ENCODE data around the gene GTF3C2.

The GTF3C2 gene

DNA sequence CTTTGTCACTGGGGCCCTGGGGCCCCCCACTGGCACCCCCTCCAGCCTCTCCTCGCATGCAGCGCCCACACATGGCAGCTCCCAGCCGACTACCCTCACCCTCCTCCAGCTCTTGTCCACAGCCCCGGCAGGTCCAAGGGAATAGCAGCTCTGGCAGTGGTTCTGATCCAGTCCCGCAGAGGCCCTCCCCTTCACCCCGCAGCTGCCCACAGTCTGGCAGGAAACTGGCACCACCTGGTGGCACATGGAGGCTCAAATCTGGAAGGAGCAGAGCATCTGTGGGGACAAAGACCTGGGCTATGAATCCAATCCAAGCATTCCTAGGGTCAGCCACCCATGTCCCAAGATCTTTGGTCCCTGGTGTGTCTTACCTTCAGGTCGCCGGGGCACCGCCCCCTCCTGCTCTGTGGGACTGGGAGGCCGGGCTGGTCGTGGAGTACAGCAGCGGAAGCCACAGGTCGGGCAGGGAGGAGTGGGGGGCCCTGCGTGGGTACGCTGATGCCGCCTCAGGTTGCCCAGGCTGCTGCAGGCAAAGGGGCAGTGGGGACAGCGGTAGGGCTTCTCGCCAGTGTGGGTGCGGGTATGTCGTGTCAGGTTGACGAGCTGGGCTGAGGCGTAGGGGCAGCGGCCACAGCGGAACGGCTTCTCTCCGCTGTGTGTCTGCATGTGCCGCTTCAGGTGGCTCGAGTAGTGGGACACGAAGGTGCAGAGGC is 21.7 kb upstream of the GTF3C2 start:
- ChIA-PET CTCF (interaction anchor here (0.6 to 1.3 kb wide), 3 partner anchors 9 to 52 kb away, joined by 3 to 5 read pairs (median 5); no protein-coding TSS in a partner anchor), POLR2A (interaction anchor here (0.5 to 3.4 kb wide), 3 partner anchors 9 to 242 kb away, joined by 6 to 19 read pairs (median 9); partner anchors contain the start of genes EIF2B4, GTF3C2 and SNX17)
- Histone ChIP-seq H3K27ac (ENCODE audit: extremely low read depth, low read depth, low read length) (no peak overlapping the region; the same call in 1 of the 2 replicates), H3K9me3 (ENCODE audit: control insufficient read depth, insufficient read depth, low read depth, low read length) (no peaks in the 10 kb centered on the region), H3K36me3 (ENCODE audit: control insufficient read depth in 2 of 2, insufficient read depth in 1 of 2, low read length in 2 of 2) (peaks cover 20 to 84% of the 10 kb centered on the region in 2 experiments), H3K4me3 (ENCODE audit: low read depth, low read length) (no peak overlapping the region), H3K4me1 (ENCODE audit: control insufficient read depth, insufficient read depth, low read length) (no peaks in the 10 kb centered on the region; the same call in 1 of the 2 replicates)
- TF ChIP-seq ZNF112 (tag by site-specific recombination; IDR thresholded peaks at IDR 0.05) (no peak), ZNF155 (tag by site-specific recombination; IDR thresholded peaks at IDR 0.05) (no peak), IKZF3 (tag by site-specific recombination; IDR thresholded peaks at IDR 0.05) (no peak), ZNF555 (tag by site-specific recombination; conservative IDR thresholded peaks at IDR 0.05) (no peak), ZNF214 (tag by site-specific recombination; IDR thresholded peaks at IDR 0.05; ENCODE audit: borderline replicate concordance) (no peak), ZNF37A (tag by site-specific recombination; IDR thresholded peaks at IDR 0.05) (no peak), ZNF391 (tag by site-specific recombination; IDR thresholded peaks at IDR 0.05; ENCODE audit: borderline replicate concordance, low read depth) (no peak), SCRT2 (tag by site-specific recombination; IDR thresholded peaks at IDR 0.05) (peak; percentile 65), ZFP69B (tag by site-specific recombination; IDR thresholded peaks at IDR 0.05) (no peak), ZNF624 (tag by site-specific recombination; IDR thresholded peaks at IDR 0.05) (no peak), ZNF266 (tag by site-specific recombination; IDR thresholded peaks at IDR 0.05; ENCODE audit: low read depth) (no peak), GLIS2 (tag by site-specific recombination; IDR thresholded peaks at IDR 0.05) (0 out of 2 replicates have a peak, but pooled peaks have one; percentile 31), ZBTB7A (tag by site-specific recombination; IDR thresholded peaks at IDR 0.05; ENCODE audit: low read depth) (no peak), ZBTB8A (tag by site-specific recombination; IDR thresholded peaks at IDR 0.05) (no peak), ZFP3 (tag by site-specific recombination; IDR thresholded peaks at IDR 0.05; ENCODE audit: low read depth) (no peak), ZNF335 (tag by site-specific recombination; conservative IDR thresholded peaks at IDR 0.05) (no peak), HOXD13 (CRISPR knock-in tag; IDR thresholded peaks at IDR 0.05; ENCODE audit: borderline replicate concordance) (no peak), KLF10 (tag by site-specific recombination; IDR thresholded peaks at IDR 0.05) (no peak), ZNF175 (tag by site-specific recombination; IDR thresholded peaks at IDR 0.05) (no peak), ZNF585B (tag by site-specific recombination; IDR thresholded peaks at IDR 0.05) (no peak), ZNF626 (tag by site-specific recombination; IDR thresholded peaks at IDR 0.05) (no peak)
- TF ChIP-seq, protein P1, sequence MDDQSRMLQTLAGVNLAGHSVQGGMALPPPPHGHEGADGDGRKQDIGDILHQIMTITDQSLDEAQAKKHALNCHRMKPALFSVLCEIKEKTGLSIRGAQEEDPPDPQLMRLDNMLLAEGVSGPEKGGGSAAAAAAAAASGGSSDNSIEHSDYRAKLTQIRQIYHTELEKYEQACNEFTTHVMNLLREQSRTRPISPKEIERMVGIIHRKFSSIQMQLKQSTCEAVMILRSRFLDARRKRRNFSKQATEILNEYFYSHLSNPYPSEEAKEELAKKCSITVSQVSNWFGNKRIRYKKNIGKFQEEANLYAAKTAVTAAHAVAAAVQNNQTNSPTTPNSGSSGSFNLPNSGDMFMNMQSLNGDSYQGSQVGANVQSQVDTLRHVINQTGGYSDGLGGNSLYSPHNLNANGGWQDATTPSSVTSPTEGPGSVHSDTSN (CRISPR knock-in tag; IDR thresholded peaks at IDR 0.05): no peak
- TF ChIP-seq, protein P2, sequence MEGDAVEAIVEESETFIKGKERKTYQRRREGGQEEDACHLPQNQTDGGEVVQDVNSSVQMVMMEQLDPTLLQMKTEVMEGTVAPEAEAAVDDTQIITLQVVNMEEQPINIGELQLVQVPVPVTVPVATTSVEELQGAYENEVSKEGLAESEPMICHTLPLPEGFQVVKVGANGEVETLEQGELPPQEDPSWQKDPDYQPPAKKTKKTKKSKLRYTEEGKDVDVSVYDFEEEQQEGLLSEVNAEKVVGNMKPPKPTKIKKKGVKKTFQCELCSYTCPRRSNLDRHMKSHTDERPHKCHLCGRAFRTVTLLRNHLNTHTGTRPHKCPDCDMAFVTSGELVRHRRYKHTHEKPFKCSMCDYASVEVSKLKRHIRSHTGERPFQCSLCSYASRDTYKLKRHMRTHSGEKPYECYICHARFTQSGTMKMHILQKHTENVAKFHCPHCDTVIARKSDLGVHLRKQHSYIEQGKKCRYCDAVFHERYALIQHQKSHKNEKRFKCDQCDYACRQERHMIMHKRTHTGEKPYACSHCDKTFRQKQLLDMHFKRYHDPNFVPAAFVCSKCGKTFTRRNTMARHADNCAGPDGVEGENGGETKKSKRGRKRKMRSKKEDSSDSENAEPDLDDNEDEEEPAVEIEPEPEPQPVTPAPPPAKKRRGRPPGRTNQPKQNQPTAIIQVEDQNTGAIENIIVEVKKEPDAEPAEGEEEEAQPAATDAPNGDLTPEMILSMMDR (tag by site-specific recombination; IDR thresholded peaks at IDR 0.05): peak; percentile 71
- TF ChIP-seq, protein P3, sequence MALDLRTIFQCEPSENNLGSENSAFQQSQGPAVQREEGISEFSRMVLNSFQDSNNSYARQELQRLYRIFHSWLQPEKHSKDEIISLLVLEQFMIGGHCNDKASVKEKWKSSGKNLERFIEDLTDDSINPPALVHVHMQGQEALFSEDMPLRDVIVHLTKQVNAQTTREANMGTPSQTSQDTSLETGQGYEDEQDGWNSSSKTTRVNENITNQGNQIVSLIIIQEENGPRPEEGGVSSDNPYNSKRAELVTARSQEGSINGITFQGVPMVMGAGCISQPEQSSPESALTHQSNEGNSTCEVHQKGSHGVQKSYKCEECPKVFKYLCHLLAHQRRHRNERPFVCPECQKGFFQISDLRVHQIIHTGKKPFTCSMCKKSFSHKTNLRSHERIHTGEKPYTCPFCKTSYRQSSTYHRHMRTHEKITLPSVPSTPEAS (tag by site-specific recombination; IDR thresholded peaks at IDR 0.05): no peak
- TF ChIP-seq, protein P4, sequence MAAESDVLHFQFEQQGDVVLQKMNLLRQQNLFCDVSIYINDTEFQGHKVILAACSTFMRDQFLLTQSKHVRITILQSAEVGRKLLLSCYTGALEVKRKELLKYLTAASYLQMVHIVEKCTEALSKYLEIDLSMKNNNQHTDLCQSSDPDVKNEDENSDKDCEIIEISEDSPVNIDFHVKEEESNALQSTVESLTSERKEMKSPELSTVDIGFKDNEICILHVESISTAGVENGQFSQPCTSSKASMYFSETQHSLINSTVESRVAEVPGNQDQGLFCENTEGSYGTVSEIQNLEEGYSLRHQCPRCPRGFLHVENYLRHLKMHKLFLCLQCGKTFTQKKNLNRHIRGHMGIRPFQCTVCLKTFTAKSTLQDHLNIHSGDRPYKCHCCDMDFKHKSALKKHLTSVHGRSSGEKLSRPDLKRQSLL (tag by site-specific recombination; IDR thresholded peaks at IDR 0.05): no peak
- TF ChIP-seq, protein P5, sequence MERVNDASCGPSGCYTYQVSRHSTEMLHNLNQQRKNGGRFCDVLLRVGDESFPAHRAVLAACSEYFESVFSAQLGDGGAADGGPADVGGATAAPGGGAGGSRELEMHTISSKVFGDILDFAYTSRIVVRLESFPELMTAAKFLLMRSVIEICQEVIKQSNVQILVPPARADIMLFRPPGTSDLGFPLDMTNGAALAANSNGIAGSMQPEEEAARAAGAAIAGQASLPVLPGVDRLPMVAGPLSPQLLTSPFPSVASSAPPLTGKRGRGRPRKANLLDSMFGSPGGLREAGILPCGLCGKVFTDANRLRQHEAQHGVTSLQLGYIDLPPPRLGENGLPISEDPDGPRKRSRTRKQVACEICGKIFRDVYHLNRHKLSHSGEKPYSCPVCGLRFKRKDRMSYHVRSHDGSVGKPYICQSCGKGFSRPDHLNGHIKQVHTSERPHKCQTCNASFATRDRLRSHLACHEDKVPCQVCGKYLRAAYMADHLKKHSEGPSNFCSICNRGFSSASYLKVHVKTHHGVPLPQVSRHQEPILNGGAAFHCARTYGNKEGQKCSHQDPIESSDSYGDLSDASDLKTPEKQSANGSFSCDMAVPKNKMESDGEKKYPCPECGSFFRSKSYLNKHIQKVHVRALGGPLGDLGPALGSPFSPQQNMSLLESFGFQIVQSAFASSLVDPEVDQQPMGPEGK (tag by site-specific recombination; IDR thresholded peaks at IDR 0.05): 0 out of 2 replicates have a peak, but pooled peaks have one; percentile 2
- TF ChIP-seq, protein P6, sequence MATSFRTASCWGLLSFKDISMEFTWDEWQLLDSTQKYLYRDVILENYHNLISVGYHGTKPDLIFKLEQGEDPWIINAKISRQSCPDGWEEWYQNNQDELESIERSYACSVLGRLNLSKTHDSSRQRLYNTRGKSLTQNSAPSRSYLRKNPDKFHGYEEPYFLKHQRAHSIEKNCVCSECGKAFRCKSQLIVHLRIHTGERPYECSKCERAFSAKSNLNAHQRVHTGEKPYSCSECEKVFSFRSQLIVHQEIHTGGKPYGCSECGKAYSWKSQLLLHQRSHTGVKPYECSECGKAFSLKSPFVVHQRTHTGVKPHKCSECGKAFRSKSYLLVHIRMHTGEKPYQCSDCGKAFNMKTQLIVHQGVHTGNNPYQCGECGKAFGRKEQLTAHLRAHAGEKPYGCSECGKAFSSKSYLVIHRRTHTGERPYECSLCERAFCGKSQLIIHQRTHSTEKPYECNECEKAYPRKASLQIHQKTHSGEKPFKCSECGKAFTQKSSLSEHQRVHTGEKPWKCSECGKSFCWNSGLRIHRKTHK (tag by site-specific recombination; IDR thresholded peaks at IDR 0.05): no peak
- TF ChIP-seq, protein P7, sequence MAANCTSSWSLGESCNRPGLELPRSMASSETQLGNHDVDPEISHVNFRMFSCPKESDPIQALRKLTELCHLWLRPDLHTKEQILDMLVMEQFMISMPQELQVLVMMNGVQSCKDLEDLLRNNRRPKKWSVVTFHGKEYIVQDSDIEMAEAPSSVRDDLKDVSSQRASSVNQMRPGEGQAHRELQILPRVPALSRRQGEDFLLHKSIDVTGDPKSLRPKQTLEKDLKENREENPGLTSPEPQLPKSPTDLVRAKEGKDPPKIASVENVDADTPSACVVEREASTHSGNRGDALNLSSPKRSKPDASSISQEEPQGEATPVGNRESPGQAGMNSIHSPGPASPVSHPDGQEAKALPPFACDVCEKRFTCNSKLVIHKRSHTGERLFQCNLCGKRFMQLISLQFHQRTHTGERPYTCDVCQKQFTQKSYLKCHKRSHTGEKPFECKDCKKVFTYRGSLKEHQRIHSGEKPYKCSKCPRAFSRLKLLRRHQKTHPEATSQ (tag by site-specific recombination; IDR thresholded peaks at IDR 0.05): no peak
